Retinal pigment epithelial cell (primary cell): Measurements from ENCODE around the gene PTPRT.

Source experiments
- DNase-seq: peaks from one replicate; pipeline ENCODE4 v3.0.0-alpha.2; 2010; ENCODE audit warnings: low read depth
- H3K4me3 ChIP-seq: 2 replicates; pipeline ENCODE4 v1.5.1; 2011; ENCODE audit warnings: mild to moderate bottlenecking, low read length, control low read depth, moderate library complexity
- CTCF ChIP-seq: conservative IDR thresholded peaks from 2 replicates; pipeline ENCODE4 v1.5.1; 2011; ENCODE audit warnings: low read depth, low read length, control low read depth, inconsistent platforms

PTPRT gene

GRCh38 chr20:42346189-42347170, 843.2 kb downstream of the PTPRT start:
- TF ChIP-seq CTCF = no peak
- H3K4me3 ChIP-seq = no peak overlapping the region
- DNase-seq = no peak

GRCh38 chr20:42341654-42342053, 848.1 kb downstream of the PTPRT start:
- no peak for TF ChIP-seq CTCF
- no peak for DNase-seq
- H3K4me3 ChIP-seq = no peak overlapping the region

GRCh38 chr20:42340368-42340767, 849.3 kb downstream of the PTPRT start:
- TF ChIP-seq CTCF = no peak
- no peak overlapping the region for H3K4me3 ChIP-seq
- DNase-seq = no peak

GRCh38 chr20:42338294-42339201, 851.2 kb downstream of the PTPRT start:
- H3K4me3 ChIP-seq = no peak overlapping the region
- no peak for TF ChIP-seq CTCF
- no peak for DNase-seq

- no peak for TF ChIP-seq CTCF
Measured at GRCh38 chr20:42336576-42336975, 853.1 kb downstream of the PTPRT start.

GRCh38 chr20:42319252-42320013, 870.3 kb downstream of the PTPRT start:
- no peak for DNase-seq
- TF ChIP-seq CTCF = no peak
- H3K4me3 ChIP-seq = no peak overlapping the region

More at GRCh38 chr20:42336576-42336975, 853.1 kb downstream of the PTPRT start:
- no peak for DNase-seq
- H3K4me3 ChIP-seq = no peak overlapping the region
